HepG2 (cell line): ENCODE results near the gene PIEZO1. TPM values are rescaled to one million over a fixed set of nuclear protein-coding genes. Genes with fewer than 3 reads are reported as not detected.

ENCODE experiments used
- ARID3A ChIP-seq: IDR thresholded peaks from 2 replicates; pipeline ENCODE4 v1.6.1; 2012; ENCODE audit warnings: low read depth, low read length, improper control_type of control experiment
- CBFB ChIP-seq: sonication (generic); formaldehyde crosslinking; IDR thresholded peaks from 2 replicates; pipeline ENCODE4 v1.4.0; 2020; ENCODE audit warnings: missing genetic modification reagents
- CERS6 ChIP-seq: sonication (generic); formaldehyde crosslinking; IDR thresholded peaks from 2 replicates; pipeline ENCODE4 v1.5.0; 2020; ENCODE audit warnings: missing genetic modification reagents
- HNF4A ChIP-seq: sonication (generic); formaldehyde crosslinking; IDR thresholded peaks from 2 replicates; pipeline ENCODE4 v1.4.0; 2020; ENCODE audit warnings: missing genetic modification reagents
- KMT2A ChIP-seq: sonication (generic); formaldehyde crosslinking; IDR thresholded peaks from 2 replicates; pipeline ENCODE4 v1.4.0; 2020; ENCODE audit warnings: missing genetic modification reagents
- MEIS2 ChIP-seq: sonication (generic); formaldehyde crosslinking; IDR thresholded peaks from 2 replicates; pipeline ENCODE4 v1.9.0; 2021; ENCODE audit warnings: mild to moderate bottlenecking, missing genetic modification reagents
- NCOA5 ChIP-seq: sonication (generic); formaldehyde crosslinking; IDR thresholded peaks from 2 replicates; pipeline ENCODE4 v1.4.0; 2020; ENCODE audit warnings: missing genetic modification reagents
- PCBP2 ChIP-seq: fragments of 200-400 bp; formaldehyde crosslinking; optimal IDR thresholded peaks from 2 replicates; pipeline ENCODE3; 2018; ENCODE audit warnings: low read length, low read depth; ENCODE audit not compliant: poor library complexity, severe bottlenecking
- REXO4 ChIP-seq: sonication (generic); formaldehyde crosslinking; IDR thresholded peaks from 2 replicates; pipeline ENCODE4 v1.8.0; 2022; ENCODE audit warnings: missing genetic modification reagents, mild to moderate bottlenecking, borderline replicate concordance
- SYNCRIP ChIP-seq: fragments of 200-400 bp; formaldehyde crosslinking; IDR thresholded peaks from 2 replicates; pipeline ENCODE4 v1.6.1; 2018; ENCODE audit warnings: mild to moderate bottlenecking, low read depth, low read length; ENCODE audit not compliant: insufficient read depth
- TOE1 ChIP-seq: sonication (generic); formaldehyde crosslinking; IDR thresholded peaks from 2 replicates; pipeline ENCODE4 v1.4.0; 2020; ENCODE audit warnings: mild to moderate bottlenecking, missing genetic modification reagents
- ZBTB1 ChIP-seq: sonication (generic); formaldehyde crosslinking; IDR thresholded peaks from 2 replicates; pipeline ENCODE4 v1.4.0; 2020; ENCODE audit warnings: missing genetic modification reagents, borderline replicate concordance
- ZNF20 ChIP-seq: sonication (generic); formaldehyde crosslinking; IDR thresholded peaks from 2 replicates; pipeline ENCODE4 v1.4.0; 2020; ENCODE audit warnings: mild to moderate bottlenecking, moderate library complexity, missing genetic modification reagents
- ZNF275 ChIP-seq: sonication (generic); formaldehyde crosslinking; IDR thresholded peaks from 2 replicates; pipeline ENCODE4 v1.8.0; 2022; ENCODE audit warnings: missing genetic modification reagents, mild to moderate bottlenecking, inconsistent platforms, borderline replicate concordance
- ZNF441 ChIP-seq: sonication (generic); formaldehyde crosslinking; IDR thresholded peaks from 2 replicates; pipeline ENCODE4 v1.7.0; 2021; ENCODE audit warnings: missing genetic modification reagents, borderline replicate concordance
- ZNF619 ChIP-seq: sonication (generic); formaldehyde crosslinking; IDR thresholded peaks from 2 replicates; pipeline ENCODE4 v1.4.0; 2020; ENCODE audit warnings: mild to moderate bottlenecking, missing genetic modification reagents
- ZNF644 ChIP-seq: IDR thresholded peaks from 2 replicates; pipeline ENCODE4 v1.6.1; 2016; ENCODE audit warnings: low read depth
- ZNF775 ChIP-seq: sonication (generic); formaldehyde crosslinking; IDR thresholded peaks from 2 replicates; pipeline ENCODE4 v1.4.0; 2020; ENCODE audit warnings: missing genetic modification reagents, mild to moderate bottlenecking, moderate library complexity, borderline replicate concordance
- polyA plus RNA-seq, 8 experiments: library from polyadenylated mRNA; depleted of rRNA in 3 of 8; stranded (reverse) in 7 of 8; unstranded in 1 of 8; fragments of >200 nt; fragmentation: Illumina TruSeq in 4 of 8; extraction: Trizol in 4 of 8; gene quantifications; 2 replicates each; pipeline versions ENCODE4 v1.2.1 to v1.2.3, GENCODE V29; 2011 to 2016; ENCODE audit warnings: low read depth in 4 of 8, missing spikeins in 1 of 8, mixed read lengths in 1 of 8; ENCODE audit not compliant: insufficient read depth in 1 of 8
- total RNA-seq, 5 experiments: library from RNA; depleted of rRNA; stranded (reverse); fragments of >200 nt; fragmentation: Illumina TruSeq; extraction: Trizol; gene quantifications; 2 replicates each; pipeline ENCODE4 v1.2.3, GENCODE V29; 2016; ENCODE audit warnings: low read depth in 1 of 5
- TF ChIP-seq, protein P1 (sequence below): sonication (generic); formaldehyde crosslinking; IDR thresholded peaks from 2 replicates; pipeline ENCODE4 v1.5.0; 2020; ENCODE audit warnings: mild to moderate bottlenecking, missing genetic modification reagents
- TF ChIP-seq, protein P2 (sequence below), 2 experiments: sonication (generic) in 1 of 2; formaldehyde crosslinking in 1 of 2; IDR thresholded peaks; 2 replicates each; pipeline versions ENCODE4 v1.5.1 to v1.6.1; 2011 to 2020; ENCODE audit warnings: borderline replicate concordance in 1 of 2, low read depth in 1 of 2, low read length in 1 of 2, mild to moderate bottlenecking in 1 of 2, missing genetic modification reagents in 1 of 2, moderate library complexity in 1 of 2

The PIEZO1 gene
- total and polyA plus RNA-seq, 2 of the 13 experiments (the other 11 are each of a cell fraction or from before 2014, with no cell fraction given) = 67.9 to 85.0 TPM

GRCh38 chr16:88706229-88706964 is 78.6 kb downstream of the PIEZO1 start, which contains the start of the genes CTU2 and RNF166 (continued):
- no peak; the same call in 1 of the 2 replicates for TF ChIP-seq TOE1
- 0 out of 2 replicates have a peak, but pooled peaks have one; percentile 62 for TF ChIP-seq CBFB (CRISPR knock-in tag)
- TF ChIP-seq PCBP2 = no peak
- TF ChIP-seq, protein P1, sequence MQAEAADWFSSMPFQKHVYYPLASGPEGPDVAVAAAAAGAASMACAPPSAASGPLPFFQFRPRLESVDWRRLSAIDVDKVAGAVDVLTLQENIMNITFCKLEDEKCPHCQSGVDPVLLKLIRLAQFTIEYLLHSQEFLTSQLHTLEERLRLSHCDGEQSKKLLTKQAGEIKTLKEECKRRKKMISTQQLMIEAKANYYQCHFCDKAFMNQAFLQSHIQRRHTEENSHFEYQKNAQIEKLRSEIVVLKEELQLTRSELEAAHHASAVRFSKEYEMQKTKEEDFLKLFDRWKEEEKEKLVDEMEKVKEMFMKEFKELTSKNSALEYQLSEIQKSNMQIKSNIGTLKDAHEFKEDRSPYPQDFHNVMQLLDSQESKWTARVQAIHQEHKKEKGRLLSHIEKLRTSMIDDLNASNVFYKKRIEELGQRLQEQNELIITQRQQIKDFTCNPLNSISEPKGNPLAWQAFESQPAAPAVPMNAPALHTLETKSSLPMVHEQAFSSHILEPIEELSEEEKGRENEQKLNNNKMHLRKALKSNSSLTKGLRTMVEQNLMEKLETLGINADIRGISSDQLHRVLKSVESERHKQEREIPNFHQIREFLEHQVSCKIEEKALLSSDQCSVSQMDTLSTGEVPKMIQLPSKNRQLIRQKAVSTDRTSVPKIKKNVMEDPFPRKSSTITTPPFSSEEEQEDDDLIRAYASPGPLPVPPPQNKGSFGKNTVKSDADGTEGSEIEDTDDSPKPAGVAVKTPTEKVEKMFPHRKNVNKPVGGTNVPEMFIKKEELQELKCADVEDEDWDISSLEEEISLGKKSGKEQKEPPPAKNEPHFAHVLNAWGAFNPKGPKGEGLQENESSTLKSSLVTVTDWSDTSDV = peak; percentile 74; the same call in 1 of the 2 replicates
- peak; percentile 82; the same call in 1 of the 2 replicates for TF ChIP-seq MEIS2 (CRISPR knock-in tag)
- no peak for TF ChIP-seq REXO4 (CRISPR knock-in tag)
- peak; percentile 80; the same call in 1 of the 2 replicates for TF ChIP-seq KMT2A (CRISPR knock-in tag)
- TF ChIP-seq ZBTB1 (CRISPR knock-in tag) = no peak
- TF ChIP-seq ZNF644 (CRISPR knock-in tag) = no peak
- TF ChIP-seq ARID3A = 0 out of 2 replicates have a peak, but pooled peaks have one; percentile 17
- no peak for TF ChIP-seq ZNF20 (CRISPR knock-in tag)
- no peak for TF ChIP-seq ZNF619
- no peak for TF ChIP-seq ZNF775 (CRISPR knock-in tag)
- TF ChIP-seq SYNCRIP = no peak
- peak; percentile 94 for TF ChIP-seq ZNF275
- no peak for TF ChIP-seq HNF4A (CRISPR knock-in tag)
- 0 out of 2 replicates have a peak, but pooled peaks have one; percentile 60 for TF ChIP-seq ZNF441 (CRISPR knock-in tag)
- TF ChIP-seq, protein P2, sequence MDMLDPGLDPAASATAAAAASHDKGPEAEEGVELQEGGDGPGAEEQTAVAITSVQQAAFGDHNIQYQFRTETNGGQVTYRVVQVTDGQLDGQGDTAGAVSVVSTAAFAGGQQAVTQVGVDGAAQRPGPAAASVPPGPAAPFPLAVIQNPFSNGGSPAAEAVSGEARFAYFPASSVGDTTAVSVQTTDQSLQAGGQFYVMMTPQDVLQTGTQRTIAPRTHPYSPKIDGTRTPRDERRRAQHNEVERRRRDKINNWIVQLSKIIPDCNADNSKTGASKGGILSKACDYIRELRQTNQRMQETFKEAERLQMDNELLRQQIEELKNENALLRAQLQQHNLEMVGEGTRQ (IDR thresholded peaks at IDR 0.05; ENCODE audit: low read depth, low read length) = no peak
- TF ChIP-seq, protein P2 (CRISPR knock-in tag; IDR thresholded peaks at IDR 0.05; ENCODE audit: borderline replicate concordance) = no peak
- TF ChIP-seq CERS6 = peak; percentile 71; the same call in 1 of the 2 replicates
- no peak for TF ChIP-seq NCOA5 (CRISPR knock-in tag)
